PC-9 (cell line): ENCODE measurements around the gene STRIP2.

Source experiments
- EZH2 ChIP-seq: fragments of 200-600 bp; sonication (generic); IDR thresholded peaks from 2 replicates; pipeline ENCODE4 v1.8.0; 2017; ENCODE audit warnings: antibody characterized with exemption, low read depth
- TF ChIP-seq, protein P1 (sequence below): fragments of 200-600 bp; sonication (generic); conservative IDR thresholded peaks from 2 replicates; pipeline ENCODE4 v1.6.1; 2017; ENCODE audit warnings: mixed run types, antibody characterized with exemption, mild to moderate bottlenecking, moderate library complexity

GRCh38 chr7:129417073-129417472 lies 17.2 kb upstream of the STRIP2 start:
- TF ChIP-seq, protein P1, sequence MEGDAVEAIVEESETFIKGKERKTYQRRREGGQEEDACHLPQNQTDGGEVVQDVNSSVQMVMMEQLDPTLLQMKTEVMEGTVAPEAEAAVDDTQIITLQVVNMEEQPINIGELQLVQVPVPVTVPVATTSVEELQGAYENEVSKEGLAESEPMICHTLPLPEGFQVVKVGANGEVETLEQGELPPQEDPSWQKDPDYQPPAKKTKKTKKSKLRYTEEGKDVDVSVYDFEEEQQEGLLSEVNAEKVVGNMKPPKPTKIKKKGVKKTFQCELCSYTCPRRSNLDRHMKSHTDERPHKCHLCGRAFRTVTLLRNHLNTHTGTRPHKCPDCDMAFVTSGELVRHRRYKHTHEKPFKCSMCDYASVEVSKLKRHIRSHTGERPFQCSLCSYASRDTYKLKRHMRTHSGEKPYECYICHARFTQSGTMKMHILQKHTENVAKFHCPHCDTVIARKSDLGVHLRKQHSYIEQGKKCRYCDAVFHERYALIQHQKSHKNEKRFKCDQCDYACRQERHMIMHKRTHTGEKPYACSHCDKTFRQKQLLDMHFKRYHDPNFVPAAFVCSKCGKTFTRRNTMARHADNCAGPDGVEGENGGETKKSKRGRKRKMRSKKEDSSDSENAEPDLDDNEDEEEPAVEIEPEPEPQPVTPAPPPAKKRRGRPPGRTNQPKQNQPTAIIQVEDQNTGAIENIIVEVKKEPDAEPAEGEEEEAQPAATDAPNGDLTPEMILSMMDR: no peak
- TF ChIP-seq EZH2: no peak
